GM23338 (cell line): ENCODE data around the gene STPG4. TPM values are rescaled to one million over a fixed set of nuclear protein-coding genes. Genes with fewer than 3 reads are reported as not detected.

ENCODE experiments used
- ATAC-seq: fragments of 200-7000 bp; cut with Tn5 transposase; 3 replicates; pipeline ENCODE4 v1.9.1; 2020
- DNase-seq: peaks from one replicate; pipeline ENCODE4 v3.0.0-alpha.2; 2015; ENCODE audit warnings: low spot score
- H2AFZ ChIP-seq: fragments of 200-600 bp; sonication (generic); 2 replicates; pipeline ENCODE4 v1.8.0; 2016; ENCODE audit warnings: antibody characterized with exemption, mild to moderate bottlenecking, moderate library complexity
- H3F3A ChIP-seq: fragments of 200-600 bp; sonication (generic); replicated peaks from 2 replicates; pipeline ENCODE4 v1.8.0; 2017; ENCODE audit warnings: antibody characterized with exemption, mixed run types, low read depth
- H3K27ac ChIP-seq: fragments of 200-600 bp; sonication (generic); 2 replicates; pipeline ENCODE4 v1.6.1; 2016; ENCODE audit warnings: low read depth
- H3K27me3 ChIP-seq: fragments of 200-600 bp; sonication (generic); 2 replicates; pipeline ENCODE4 v1.8.0; 2016; ENCODE audit warnings: mild to moderate bottlenecking, mixed run types, moderate library complexity; ENCODE audit not compliant: insufficient read depth
- H3K36me3 ChIP-seq: fragments of 200-600 bp; sonication (generic); 2 replicates; pipeline ENCODE4 v1.8.0; 2016; ENCODE audit warnings: mild to moderate bottlenecking; ENCODE audit not compliant: insufficient read depth
- H3K4me1 ChIP-seq: fragments of 200-600 bp; sonication (generic); 2 replicates; pipeline ENCODE4 v1.8.0; 2016; ENCODE audit warnings: mild to moderate bottlenecking, moderate library complexity; ENCODE audit not compliant: insufficient read depth
- H3K4me2 ChIP-seq: fragments of 200-600 bp; sonication (generic); 2 replicates; pipeline ENCODE4 v1.7.1; 2017; ENCODE audit warnings: mixed run types
- H3K4me3 ChIP-seq: fragments of 200-600 bp; sonication (generic); 2 replicates; pipeline ENCODE4 v1.6.1; 2016; ENCODE audit warnings: mixed run types
- H3K79me2 ChIP-seq: fragments of 200-600 bp; sonication (generic); replicated peaks from 2 replicates; pipeline ENCODE4 v1.8.0; 2017; ENCODE audit warnings: mild to moderate bottlenecking; ENCODE audit not compliant: insufficient read depth
- H3K9me2 ChIP-seq: fragments of 200-600 bp; sonication (generic); 2 replicates; pipeline ENCODE4 v1.8.0; 2017; ENCODE audit not compliant: insufficient read depth
- H4K20me1 ChIP-seq: fragments of 200-600 bp; sonication (generic); replicated peaks from 2 replicates; pipeline ENCODE4 v1.8.0; 2017; ENCODE audit warnings: mild to moderate bottlenecking; ENCODE audit not compliant: insufficient read depth
- H3K27ac Mint-ChIP-seq: 2 replicates; pipeline ENCODE4 v1.8.0; 2020; ENCODE audit warnings: inconsistent platforms, mild to moderate bottlenecking, moderate library complexity, mixed read lengths
- H3K27me3 Mint-ChIP-seq: 3 replicates; pipeline ENCODE4 v1.8.0; 2022; ENCODE audit warnings: low read depth, mild to moderate bottlenecking, moderate library complexity, mixed read lengths, inconsistent platforms; ENCODE audit not compliant: insufficient read depth, poor library complexity
- H3K36me3 Mint-ChIP-seq: 3 replicates; pipeline ENCODE4 v1.8.0; 2021; ENCODE audit warnings: low read depth, mild to moderate bottlenecking, inconsistent platforms, moderate library complexity, mixed read lengths
- H3K4me1 Mint-ChIP-seq: 3 replicates; pipeline ENCODE4 v1.8.0; 2020; ENCODE audit warnings: mild to moderate bottlenecking, inconsistent platforms, mixed read lengths
- H3K4me3 Mint-ChIP-seq: 3 replicates; pipeline ENCODE4 v1.8.0; 2021; ENCODE audit warnings: moderate library complexity, mild to moderate bottlenecking, inconsistent platforms, mixed read lengths
- H3K9me3 Mint-ChIP-seq: 3 replicates; pipeline ENCODE4 v1.8.0; 2020; ENCODE audit warnings: moderate library complexity, mild to moderate bottlenecking, inconsistent platforms, mixed read lengths
- CREB1 ChIP-seq: fragments of 250-450 bp; sonication (Bioruptor Pico); IDR thresholded peaks from 2 replicates; pipeline ENCODE4 v1.5.0; 2020; ENCODE audit warnings: low read depth, mild to moderate bottlenecking, moderate library complexity
- EZH2 ChIP-seq: fragments of 200-600 bp; sonication (generic); IDR thresholded peaks from one replicate; pipeline ENCODE4 v1.8.0; 2017; ENCODE audit warnings: antibody characterized with exemption, mild to moderate bottlenecking, low read depth; ENCODE audit not compliant: unreplicated experiment
- EZH2phosphoT487 ChIP-seq: fragments of 200-600 bp; sonication (generic); IDR thresholded peaks from one replicate; pipeline ENCODE4 v1.8.1; 2018; ENCODE audit warnings: antibody characterized with exemption; ENCODE audit not compliant: unreplicated experiment
- JUNB ChIP-seq: IDR thresholded peaks from one replicate; pipeline ENCODE4 v1.6.1; 2016; ENCODE audit warnings: antibody characterized with exemption; ENCODE audit not compliant: unreplicated experiment
- NANOG ChIP-seq: IDR thresholded peaks from 2 replicates; pipeline ENCODE4 v1.6.1; 2016; ENCODE audit warnings: antibody characterized with exemption, borderline replicate concordance
- POLR2AphosphoS5 ChIP-seq: IDR thresholded peaks from 2 replicates; pipeline ENCODE4 v1.6.1; 2016; ENCODE audit warnings: antibody characterized with exemption, low read depth
- STAT1 ChIP-seq: IDR thresholded peaks from one replicate; pipeline ENCODE4 v1.6.1; 2016; ENCODE audit warnings: antibody characterized with exemption; ENCODE audit not compliant: unreplicated experiment
- ZNF114 ChIP-seq: fragments of 250-450 bp; sonication (Bioruptor Pico); IDR thresholded peaks from 2 replicates; pipeline ENCODE4 v1.5.0; 2020; ENCODE audit warnings: mild to moderate bottlenecking, moderate library complexity
- ZNF331 ChIP-seq: fragments of 250-450 bp; sonication (Bioruptor Pico); IDR thresholded peaks from 2 replicates; pipeline ENCODE4 v1.5.0; 2020; ENCODE audit warnings: low read depth, mild to moderate bottlenecking, moderate library complexity
- polyA plus RNA-seq: library from polyadenylated mRNA; unstranded; fragments of >200 nt; fragmentation: Nextera tagmentation; extraction: Ambion mirVana; gene quantifications from 2 replicates; pipeline ENCODE4 v1.2.1, GENCODE V29; 2016
- total RNA-seq: library from RNA; depleted of rRNA; stranded (reverse); fragments of >200 nt; shearing (Covaris generic); gene quantifications from 2 replicates; pipeline ENCODE4 v1.2.3, GENCODE V29; 2014
- TF ChIP-seq, protein P1 (sequence below): IDR thresholded peaks from 2 replicates; pipeline ENCODE4 v1.6.1; 2016; ENCODE audit warnings: antibody characterized with exemption
- TF ChIP-seq, protein P2 (sequence below), 2 experiments: fragments of 200-600 bp in 1 of 2; sonication (generic) in 1 of 2; conservative IDR thresholded peaks; 2 replicates each; pipeline versions ENCODE4 v1.5.1 to v1.6.1; 2016 to 2017; ENCODE audit warnings: antibody characterized with exemption in 2 of 2, low read depth in 2 of 2, mild to moderate bottlenecking in 2 of 2, moderate library complexity in 1 of 2

The STPG4 gene
- total and polyA plus RNA-seq, 2 experiments from 2014 or later: 0.28 TPM; not detected in 1

GRCh38 chr2:47073217-47073616, 81.9 kb downstream of the STPG4 start (continued):
- no peak for TF ChIP-seq EZH2
- TF ChIP-seq CREB1: no peak
- no peak for TF ChIP-seq NANOG
- TF ChIP-seq, protein P1, sequence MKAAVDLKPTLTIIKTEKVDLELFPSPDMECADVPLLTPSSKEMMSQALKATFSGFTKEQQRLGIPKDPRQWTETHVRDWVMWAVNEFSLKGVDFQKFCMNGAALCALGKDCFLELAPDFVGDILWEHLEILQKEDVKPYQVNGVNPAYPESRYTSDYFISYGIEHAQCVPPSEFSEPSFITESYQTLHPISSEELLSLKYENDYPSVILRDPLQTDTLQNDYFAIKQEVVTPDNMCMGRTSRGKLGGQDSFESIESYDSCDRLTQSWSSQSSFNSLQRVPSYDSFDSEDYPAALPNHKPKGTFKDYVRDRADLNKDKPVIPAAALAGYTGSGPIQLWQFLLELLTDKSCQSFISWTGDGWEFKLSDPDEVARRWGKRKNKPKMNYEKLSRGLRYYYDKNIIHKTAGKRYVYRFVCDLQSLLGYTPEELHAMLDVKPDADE: no peak

DNA sequence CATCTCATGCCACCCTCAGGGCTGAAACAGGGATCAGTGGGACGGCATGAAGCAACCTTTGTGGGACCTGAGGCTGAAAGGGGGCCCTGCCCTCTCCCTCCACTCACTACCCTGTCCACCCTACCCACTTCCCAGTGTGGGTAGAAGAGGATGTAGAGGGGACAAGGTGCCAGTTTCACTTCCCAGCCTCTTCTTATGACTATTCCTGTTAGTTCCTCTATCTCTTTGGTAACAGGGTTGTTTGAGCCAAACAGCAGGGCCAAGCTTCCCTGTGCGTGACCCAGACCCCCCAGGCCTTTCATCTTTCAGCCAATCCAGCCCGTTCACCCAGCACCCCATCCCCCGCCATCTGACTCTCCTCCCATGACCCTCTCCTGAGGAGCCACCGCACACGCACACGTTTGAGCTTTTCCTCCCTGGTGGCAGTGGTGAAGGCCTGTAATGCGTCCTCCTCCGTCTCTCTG, 82.3 kb downstream of the STPG4 start:
- peaks cover 54% of the 10 kb centered on the region for H3K4me1 Mint-ChIP-seq
- no peaks in the 10 kb centered on the region for H3K9me3 Mint-ChIP-seq
- H3K36me3 Mint-ChIP-seq: no peaks in the 10 kb centered on the region; the same call in 2 of the 3 replicates
- Histone ChIP-seq H3K27ac (no peak overlapping the region), H3F3A (no peaks in the 10 kb centered on the region; the same call in 1 of the 2 replicates), H4K20me1 (no peaks in the 10 kb centered on the region), H3K27me3 (no peaks in the 10 kb centered on the region), H3K79me2 (no peaks in the 10 kb centered on the region; the same call in 1 of the 2 replicates), H3K4me2 (no peak overlapping the region), H3K36me3 (no peaks in the 10 kb centered on the region), H3K4me1 (peaks cover 36% of the 10 kb centered on the region), H3K9me2 (peaks cover 6% of the 10 kb centered on the region; the same call in 1 of the 2 replicates), H2AFZ (no peak overlapping the region), H3K4me3 (no peak overlapping the region)
- peak overlapping the region; percentile 53 for H3K27ac Mint-ChIP-seq
- TF ChIP-seq CREB1 (no peak), EZH2phosphoT487 (no peak)
- no peak for DNase-seq
- H3K4me3 Mint-ChIP-seq: no peak overlapping the region
- peaks cover 32% of the 10 kb centered on the region for H3K27me3 Mint-ChIP-seq
- no peak for ATAC-seq

DNA sequence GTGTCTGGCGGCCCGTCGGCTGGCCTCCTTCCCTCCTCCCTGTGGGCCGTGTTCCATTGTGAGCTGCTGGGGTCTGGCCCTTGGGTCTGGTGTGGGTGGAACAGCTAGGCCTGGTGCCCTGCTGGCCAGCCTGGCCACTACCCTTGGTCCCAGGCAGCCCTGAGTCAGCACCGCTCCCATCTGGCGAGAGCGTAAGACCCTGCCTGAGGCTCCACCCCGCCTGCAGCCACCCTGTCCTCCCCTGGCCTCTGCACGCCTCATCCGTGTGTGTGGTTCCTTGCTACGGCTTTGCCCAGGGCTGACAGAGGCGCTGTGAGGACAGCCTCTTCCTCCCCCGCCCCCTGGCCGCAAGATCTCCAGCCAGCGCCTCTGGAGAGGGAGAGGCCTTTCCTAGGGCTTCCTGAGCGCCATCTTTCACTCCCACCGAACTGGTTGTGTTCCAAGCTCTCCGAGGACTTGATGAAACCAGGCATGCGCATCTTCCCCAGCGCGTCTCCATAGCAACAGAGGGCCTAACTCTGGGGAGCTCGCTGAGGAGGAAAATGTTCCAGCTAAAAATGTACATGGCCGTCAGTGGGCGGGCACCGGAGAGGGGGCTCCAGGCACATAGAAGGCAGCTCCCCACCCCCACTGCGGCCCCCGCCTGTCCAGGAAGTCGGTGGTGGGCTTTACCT, 83.0 kb downstream of the STPG4 start:
- H3K9me2 ChIP-seq: peaks cover 6% of the 10 kb centered on the region; the same call in 1 of the 2 replicates
- no peak overlapping the region for H2AFZ ChIP-seq
- peaks cover 30% of the 10 kb centered on the region for H3K4me1 ChIP-seq
- H3F3A ChIP-seq: no peaks in the 10 kb centered on the region; the same call in 1 of the 2 replicates
- H3K27me3 ChIP-seq: no peaks in the 10 kb centered on the region
- H3K4me2 ChIP-seq: no peak overlapping the region; the same call in 1 of the 2 replicates
- no peaks in the 10 kb centered on the region; the same call in 1 of the 2 replicates for H3K79me2 ChIP-seq
- no peaks in the 10 kb centered on the region for H3K9me3 Mint-ChIP-seq
- no peaks in the 10 kb centered on the region for H3K36me3 ChIP-seq
- peak overlapping the region; percentile 59 for H3K27ac ChIP-seq
- H3K36me3 Mint-ChIP-seq: no peaks in the 10 kb centered on the region; the same call in 2 of the 3 replicates
- peaks cover 50% of the 10 kb centered on the region for H3K4me1 Mint-ChIP-seq
- peak; percentile 5; the same call in 1 of the 3 replicates for ATAC-seq
- H4K20me1 ChIP-seq: no peaks in the 10 kb centered on the region
- peak; percentile 70 for DNase-seq
- peak overlapping the region; percentile 72 for H3K27ac Mint-ChIP-seq
- H3K4me3 ChIP-seq: no peak overlapping the region
- peaks cover 34% of the 10 kb centered on the region for H3K27me3 Mint-ChIP-seq
- H3K4me3 Mint-ChIP-seq: no peak overlapping the region
- TF ChIP-seq, protein P2, sequence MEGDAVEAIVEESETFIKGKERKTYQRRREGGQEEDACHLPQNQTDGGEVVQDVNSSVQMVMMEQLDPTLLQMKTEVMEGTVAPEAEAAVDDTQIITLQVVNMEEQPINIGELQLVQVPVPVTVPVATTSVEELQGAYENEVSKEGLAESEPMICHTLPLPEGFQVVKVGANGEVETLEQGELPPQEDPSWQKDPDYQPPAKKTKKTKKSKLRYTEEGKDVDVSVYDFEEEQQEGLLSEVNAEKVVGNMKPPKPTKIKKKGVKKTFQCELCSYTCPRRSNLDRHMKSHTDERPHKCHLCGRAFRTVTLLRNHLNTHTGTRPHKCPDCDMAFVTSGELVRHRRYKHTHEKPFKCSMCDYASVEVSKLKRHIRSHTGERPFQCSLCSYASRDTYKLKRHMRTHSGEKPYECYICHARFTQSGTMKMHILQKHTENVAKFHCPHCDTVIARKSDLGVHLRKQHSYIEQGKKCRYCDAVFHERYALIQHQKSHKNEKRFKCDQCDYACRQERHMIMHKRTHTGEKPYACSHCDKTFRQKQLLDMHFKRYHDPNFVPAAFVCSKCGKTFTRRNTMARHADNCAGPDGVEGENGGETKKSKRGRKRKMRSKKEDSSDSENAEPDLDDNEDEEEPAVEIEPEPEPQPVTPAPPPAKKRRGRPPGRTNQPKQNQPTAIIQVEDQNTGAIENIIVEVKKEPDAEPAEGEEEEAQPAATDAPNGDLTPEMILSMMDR (conservative IDR thresholded peaks at IDR 0.05; ENCODE audit: low read depth in 2 of 2): no peak
- TF ChIP-seq ZNF114 (no peak), CREB1 (no peak), ZNF331 (CRISPR knock-in tag) (no peak), STAT1 (no peak), JUNB (no peak), POLR2AphosphoS5 (no peak), EZH2phosphoT487 (no peak)
